Measurements from ENCODE around the gene TOR4A. TPM values are rescaled to one million over a fixed set of nuclear protein-coding genes. Genes with fewer than 3 reads are reported as not detected.

Gene TOR4A
- total RNA-seq, 1 experiment from 2014 or later: 37.1 TPM

- peak overlapping the region; percentile 78 for H3K27ac ChIP-seq (ENCODE audit: low read length)
- H3K4me1 ChIP-seq (ENCODE audit: control insufficient read depth, insufficient read depth, low read length): peaks cover 52% of the 10 kb centered on the region
- no peaks in the 10 kb centered on the region for H3K36me3 ChIP-seq (ENCODE audit: control insufficient read depth, insufficient read depth, low read length)
- CTCF ChIA-PET: no interaction called here
- in situ Hi-C loops (cut with HindIII; ENCODE audit: low pct_unique_long_range_greater_than_20kb, low sequenced_read_pairs) (no loop called here), intact Hi-C loops (cut with micrococcal nuclease; ENCODE audit: unreplicated experiment) (no loop called here)
- TF ChIP-seq, protein P1, sequence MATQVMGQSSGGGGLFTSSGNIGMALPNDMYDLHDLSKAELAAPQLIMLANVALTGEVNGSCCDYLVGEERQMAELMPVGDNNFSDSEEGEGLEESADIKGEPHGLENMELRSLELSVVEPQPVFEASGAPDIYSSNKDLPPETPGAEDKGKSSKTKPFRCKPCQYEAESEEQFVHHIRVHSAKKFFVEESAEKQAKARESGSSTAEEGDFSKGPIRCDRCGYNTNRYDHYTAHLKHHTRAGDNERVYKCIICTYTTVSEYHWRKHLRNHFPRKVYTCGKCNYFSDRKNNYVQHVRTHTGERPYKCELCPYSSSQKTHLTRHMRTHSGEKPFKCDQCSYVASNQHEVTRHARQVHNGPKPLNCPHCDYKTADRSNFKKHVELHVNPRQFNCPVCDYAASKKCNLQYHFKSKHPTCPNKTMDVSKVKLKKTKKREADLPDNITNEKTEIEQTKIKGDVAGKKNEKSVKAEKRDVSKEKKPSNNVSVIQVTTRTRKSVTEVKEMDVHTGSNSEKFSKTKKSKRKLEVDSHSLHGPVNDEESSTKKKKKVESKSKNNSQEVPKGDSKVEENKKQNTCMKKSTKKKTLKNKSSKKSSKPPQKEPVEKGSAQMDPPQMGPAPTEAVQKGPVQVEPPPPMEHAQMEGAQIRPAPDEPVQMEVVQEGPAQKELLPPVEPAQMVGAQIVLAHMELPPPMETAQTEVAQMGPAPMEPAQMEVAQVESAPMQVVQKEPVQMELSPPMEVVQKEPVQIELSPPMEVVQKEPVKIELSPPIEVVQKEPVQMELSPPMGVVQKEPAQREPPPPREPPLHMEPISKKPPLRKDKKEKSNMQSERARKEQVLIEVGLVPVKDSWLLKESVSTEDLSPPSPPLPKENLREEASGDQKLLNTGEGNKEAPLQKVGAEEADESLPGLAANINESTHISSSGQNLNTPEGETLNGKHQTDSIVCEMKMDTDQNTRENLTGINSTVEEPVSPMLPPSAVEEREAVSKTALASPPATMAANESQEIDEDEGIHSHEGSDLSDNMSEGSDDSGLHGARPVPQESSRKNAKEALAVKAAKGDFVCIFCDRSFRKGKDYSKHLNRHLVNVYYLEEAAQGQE (IDR thresholded peaks at IDR 0.05; ENCODE audit: insufficient read depth in 1 of 2, low read depth in 2 of 2, low read length in 1 of 2): no peak
- TF ChIP-seq SIN3A (IDR thresholded peaks at IDR 0.05; ENCODE audit: borderline replicate concordance, insufficient read depth, low read depth, low read length) (no peak), TCF7L2 (IDR thresholded peaks at IDR 0.05; ENCODE audit: low read depth, low read length) (no peak), POLR2AphosphoS5 (IDR thresholded peaks at IDR 0.05; ENCODE audit: low read depth, low read length) (no peak), CTCF (IDR thresholded peaks at IDR 0.05) (no peak)
- no peaks in the 10 kb centered on the region for H3K9me3 ChIP-seq (ENCODE audit: control insufficient read depth, insufficient read depth, low read depth, low read length)
- BruUV-seq (replicated peaks): no TSS peak
- POLR2A ChIA-PET: no interaction called here
- no peak for DNase-seq (ENCODE audit: low read depth, low spot score)
- ATAC-seq: no peak
- no peaks in the 10 kb centered on the region for H3K27me3 ChIP-seq (ENCODE audit: control insufficient read depth, insufficient read depth, low read length)
- H3K4me3 ChIP-seq (ENCODE audit: low read depth in 2 of 2, low read length in 2 of 2): no peak overlapping the region
Observed at GRCh38 chr9:137303893-137304382, 26.4 kb downstream of the TOR4A start.

- POLR2A ChIA-PET: no interaction called here
- Histone ChIP-seq H3K27ac (ENCODE audit: low read length) (peak overlapping the region; percentile 61; the same call in 1 of the 2 replicates), H3K9me3 (ENCODE audit: control insufficient read depth, insufficient read depth, low read depth, low read length) (no peaks in the 10 kb centered on the region), H3K27me3 (ENCODE audit: control insufficient read depth, insufficient read depth, low read length) (no peaks in the 10 kb centered on the region), H3K4me3 (ENCODE audit: low read depth in 2 of 2, low read length in 2 of 2) (no peak overlapping the region), H3K4me1 (ENCODE audit: control insufficient read depth, insufficient read depth, low read length) (peaks cover 46% of the 10 kb centered on the region), H3K36me3 (ENCODE audit: control insufficient read depth, insufficient read depth, low read length) (no peaks in the 10 kb centered on the region)
- no peak for ATAC-seq
- CTCF ChIA-PET: no interaction called here
- in situ Hi-C loops (cut with HindIII; ENCODE audit: low pct_unique_long_range_greater_than_20kb, low sequenced_read_pairs): no loop called here
- TF ChIP-seq CTCF (IDR thresholded peaks at IDR 0.05): peak; percentile 47
- no peak for TF ChIP-seq POLR2AphosphoS5 (IDR thresholded peaks at IDR 0.05; ENCODE audit: low read depth, low read length)
- no peak for TF ChIP-seq SIN3A (IDR thresholded peaks at IDR 0.05; ENCODE audit: borderline replicate concordance, insufficient read depth, low read depth, low read length)
- intact Hi-C loops (cut with micrococcal nuclease; ENCODE audit: unreplicated experiment): no loop called here
- DNase-seq (ENCODE audit: low read depth, low spot score): no peak
- no TSS peak for BruUV-seq (replicated peaks)
Observed at GRCh38 chr9:137304383-137305059, 27.0 kb downstream of the TOR4A start.
